IPS-20b (cell line): ENCODE data around the gene TUBB.

ENCODE experiments used
- H3K27ac ChIP-seq: one replicate; pipeline ENCODE4 v1.5.1; 2013; ENCODE audit warnings: low read length
- H3K27me3 ChIP-seq: 2 replicates; pipeline ENCODE4 v1.6.1; 2013; ENCODE audit warnings: mild to moderate bottlenecking, low read length, inconsistent platforms; ENCODE audit not compliant: insufficient read depth
- H3K36me3 ChIP-seq: 2 replicates; pipeline ENCODE4 v1.6.1; 2013; ENCODE audit warnings: low read depth, mild to moderate bottlenecking, inconsistent platforms, low read length, moderate library complexity; ENCODE audit not compliant: insufficient read depth
- H3K4me1 ChIP-seq: 2 replicates; pipeline ENCODE4 v1.6.1; 2013; ENCODE audit warnings: mild to moderate bottlenecking, control low read depth, inconsistent platforms, low read length, moderate library complexity; ENCODE audit not compliant: insufficient read depth
- H3K4me3 ChIP-seq: 2 replicates; pipeline ENCODE4 v1.5.1; 2013; ENCODE audit warnings: mild to moderate bottlenecking, low read length, inconsistent platforms
- H3K9ac ChIP-seq: 2 replicates; pipeline ENCODE4 v1.6.1; 2013; ENCODE audit warnings: low read depth, mild to moderate bottlenecking, inconsistent platforms, low read length, moderate library complexity
- H3K9me3 ChIP-seq: 2 replicates; pipeline ENCODE4 v1.6.1; 2013; ENCODE audit warnings: mild to moderate bottlenecking, low read depth, low read length, inconsistent platforms; ENCODE audit not compliant: insufficient read depth

Gene TUBB

GRCh38 chr6:30689985-30690384 lies 30.2 kb upstream of the TUBB start:
- Histone ChIP-seq H3K4me1 (peaks cover 23% of the 10 kb centered on the region), H3K4me3 (peak overlapping the region; percentile 92), H3K27me3 (no peaks in the 10 kb centered on the region), H3K27ac (peak overlapping the region; percentile 86), H3K36me3 (no peaks in the 10 kb centered on the region), H3K9ac (peak overlapping the region; percentile 87; the same call in 1 of the 2 replicates), H3K9me3 (no peaks in the 10 kb centered on the region)

- H3K9ac ChIP-seq = peak within 1 kb of the TSS; percentile 87; the same call in 1 of the 2 replicates
- H3K36me3 ChIP-seq = no peaks in the 10 kb centered on the region
- no peaks in the 10 kb centered on the region for H3K9me3 ChIP-seq
- peak within 1 kb of the TSS; percentile 86 for H3K27ac ChIP-seq
- H3K4me3 ChIP-seq = peak within 1 kb of the TSS; percentile 92
- H3K4me1 ChIP-seq = peaks cover 21% of the 10 kb centered on the region
- no peaks in the 10 kb centered on the region for H3K27me3 ChIP-seq
These were observed 29.5 kb upstream of the TUBB start, which contains the start of gene NRM for GRCh38 chr6:30690403-30691207. NRM (minus strand) TSS chr6:30690984; CDS start chr6:30690974, 10 bp downstream.

DNA sequence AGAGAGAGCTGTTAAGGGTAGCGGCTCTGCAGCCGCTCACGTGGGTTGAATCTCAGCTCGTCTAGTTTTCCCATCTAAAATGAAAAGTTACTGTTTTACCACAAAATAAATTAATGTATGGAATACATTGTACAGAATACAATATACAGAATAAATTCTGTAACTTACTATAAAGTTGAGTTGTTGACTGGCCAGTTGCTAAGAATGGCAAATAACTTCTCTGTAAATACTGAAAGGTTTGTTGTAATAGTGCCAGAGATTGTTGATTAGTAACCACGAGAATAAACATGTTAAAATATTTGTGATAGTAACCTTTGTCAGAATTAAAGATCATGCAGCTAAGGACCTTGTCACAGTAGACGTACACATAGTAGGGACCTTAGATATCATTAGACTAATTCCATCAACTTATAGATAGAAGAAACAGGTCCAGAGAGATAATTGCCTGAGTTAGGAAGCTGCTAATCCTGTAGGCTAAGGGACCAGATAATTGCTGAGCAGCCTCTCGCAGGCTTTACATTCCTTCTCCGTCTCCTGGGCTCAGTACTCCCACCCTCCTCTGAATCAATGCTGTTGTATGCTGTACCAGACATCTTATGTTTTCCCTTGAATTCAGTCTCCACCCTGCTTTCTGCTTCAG lies 28.8 kb upstream of the TUBB start:
- Histone ChIP-seq H3K27me3 (no peaks in the 10 kb centered on the region), H3K36me3 (no peaks in the 10 kb centered on the region), H3K9ac (peak overlapping the region; percentile 87; the same call in 1 of the 2 replicates), H3K4me3 (peak overlapping the region; percentile 92), H3K9me3 (no peaks in the 10 kb centered on the region), H3K4me1 (peaks cover 18% of the 10 kb centered on the region), H3K27ac (no peak overlapping the region)

- no peak overlapping the region for H3K4me3 ChIP-seq
- H3K9ac ChIP-seq = no peak overlapping the region
- H3K9me3 ChIP-seq = no peaks in the 10 kb centered on the region
- H3K27ac ChIP-seq = no peak overlapping the region
- peaks cover 17% of the 10 kb centered on the region for H3K36me3 ChIP-seq
- peaks cover 2% of the 10 kb centered on the region; the same call in 1 of the 2 replicates for H3K4me1 ChIP-seq
- no peaks in the 10 kb centered on the region for H3K27me3 ChIP-seq
These were observed 23.7 kb upstream of the TUBB start for GRCh38 chr6:30696432-30696831.

DNA sequence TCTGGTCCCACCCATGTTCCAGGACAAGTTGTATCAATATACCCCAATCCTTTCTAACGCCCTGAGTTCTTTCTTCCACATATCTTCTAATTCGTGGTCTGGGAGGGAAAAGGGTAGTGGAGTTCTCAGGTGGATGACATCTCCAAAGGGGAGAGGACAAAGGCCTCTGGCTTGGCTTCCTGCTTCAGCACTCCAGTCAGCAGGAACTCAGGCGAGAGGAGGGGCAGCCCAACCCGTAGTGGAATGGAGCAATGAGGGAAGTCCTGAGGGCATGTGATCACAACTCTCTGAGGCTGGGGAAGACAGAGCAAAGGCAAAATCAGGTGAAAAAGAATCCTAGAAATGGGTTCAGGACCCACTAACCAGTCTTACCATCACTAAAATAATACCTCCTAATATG lies 19.8 kb upstream of the TUBB start:
- Histone ChIP-seq H3K4me1 (no peaks in the 10 kb centered on the region), H3K9ac (no peak overlapping the region), H3K9me3 (no peaks in the 10 kb centered on the region), H3K36me3 (peaks cover 53% of the 10 kb centered on the region), H3K27me3 (no peaks in the 10 kb centered on the region), H3K4me3 (no peak overlapping the region), H3K27ac (no peak overlapping the region)

GRCh38 chr6:30703011-30703410 lies 17.1 kb upstream of the TUBB start:
- Histone ChIP-seq H3K4me3 (no peak overlapping the region), H3K36me3 (peaks cover 75% of the 10 kb centered on the region), H3K27me3 (no peaks in the 10 kb centered on the region), H3K27ac (no peak overlapping the region), H3K9me3 (no peaks in the 10 kb centered on the region), H3K4me1 (no peaks in the 10 kb centered on the region), H3K9ac (no peak overlapping the region)

DNA sequence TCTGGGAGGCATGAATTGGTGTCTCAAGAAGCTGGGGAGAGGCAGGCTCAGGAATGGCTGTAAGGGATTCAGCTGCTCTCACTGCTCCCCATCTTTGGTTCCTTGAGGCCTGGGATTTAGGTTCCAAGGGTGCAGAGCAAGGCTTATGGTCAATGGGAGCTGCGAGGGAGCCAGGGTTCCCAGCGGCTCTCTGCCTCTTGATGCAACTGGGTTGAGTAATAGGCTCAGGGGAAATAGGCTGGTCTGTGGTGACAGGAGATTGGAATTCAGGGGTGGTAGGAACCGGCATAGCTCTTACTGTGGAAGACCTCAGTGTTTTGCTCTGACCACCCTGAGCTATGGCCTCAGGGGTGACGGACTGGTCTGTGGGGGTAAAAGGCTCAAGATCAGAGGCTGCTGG lies 16.3 kb upstream of the TUBB start:
- H3K9me3 ChIP-seq = no peaks in the 10 kb centered on the region
- peaks cover 83% of the 10 kb centered on the region for H3K36me3 ChIP-seq
- H3K4me3 ChIP-seq = no peak overlapping the region
- no peaks in the 10 kb centered on the region for H3K4me1 ChIP-seq
- no peaks in the 10 kb centered on the region for H3K27me3 ChIP-seq
- H3K27ac ChIP-seq = no peak overlapping the region
- H3K9ac ChIP-seq = no peak overlapping the region

- Histone ChIP-seq H3K36me3 (peaks cover 84% of the 10 kb centered on the region), H3K27me3 (no peaks in the 10 kb centered on the region), H3K4me1 (no peaks in the 10 kb centered on the region), H3K27ac (no peak overlapping the region), H3K4me3 (no peak overlapping the region), H3K9me3 (no peaks in the 10 kb centered on the region), H3K9ac (no peak overlapping the region)
These were observed 14.5 kb upstream of the TUBB start for GRCh38 chr6:30705620-30706019.

GRCh38 chr6:30707281-30707850 lies 12.8 kb upstream of the TUBB start:
- Histone ChIP-seq H3K27me3 (no peaks in the 10 kb centered on the region), H3K4me3 (no peak overlapping the region), H3K27ac (no peak overlapping the region), H3K9ac (no peak overlapping the region), H3K9me3 (no peaks in the 10 kb centered on the region), H3K4me1 (no peaks in the 10 kb centered on the region), H3K36me3 (peaks cover 92% of the 10 kb centered on the region)

DNA sequence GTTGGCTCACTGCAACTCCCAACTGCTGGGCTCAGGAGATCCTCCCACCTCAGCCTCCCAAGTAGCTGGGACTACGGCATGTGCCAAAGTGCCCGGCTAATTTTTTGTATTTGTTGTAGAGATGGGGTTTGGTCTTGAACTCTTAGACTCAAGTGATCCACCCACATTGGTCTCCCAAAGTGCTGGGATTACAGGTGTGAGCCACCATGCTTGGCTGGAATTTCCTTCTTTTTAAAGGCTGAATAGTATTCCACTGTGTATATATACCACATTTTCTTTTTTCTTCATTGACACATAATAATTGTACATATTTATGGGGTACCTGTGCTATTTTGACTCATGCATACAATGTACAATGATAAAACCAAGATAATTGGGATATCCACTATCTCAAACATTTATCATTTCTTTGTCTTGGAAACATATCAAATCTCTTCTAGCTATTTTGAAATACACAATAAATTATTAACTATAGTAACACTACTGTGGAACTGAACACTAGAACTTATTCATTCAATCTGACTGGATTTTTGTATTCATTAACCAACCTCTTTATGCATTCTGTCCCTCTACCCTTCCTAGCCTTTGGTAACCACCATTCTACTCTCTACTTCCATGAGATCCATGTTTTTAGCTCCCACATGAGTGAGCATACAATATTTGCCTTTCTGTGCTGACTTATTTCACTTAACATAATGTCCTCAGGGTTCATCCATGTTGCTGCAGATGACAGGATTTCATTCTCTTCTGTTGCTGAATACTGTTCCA lies 10.9 kb upstream of the TUBB start:
- Histone ChIP-seq H3K27me3 (no peaks in the 10 kb centered on the region), H3K9ac (no peak overlapping the region), H3K36me3 (peaks cover 93% of the 10 kb centered on the region), H3K4me1 (no peaks in the 10 kb centered on the region), H3K27ac (no peak overlapping the region), H3K9me3 (no peaks in the 10 kb centered on the region), H3K4me3 (no peak overlapping the region)

DNA sequence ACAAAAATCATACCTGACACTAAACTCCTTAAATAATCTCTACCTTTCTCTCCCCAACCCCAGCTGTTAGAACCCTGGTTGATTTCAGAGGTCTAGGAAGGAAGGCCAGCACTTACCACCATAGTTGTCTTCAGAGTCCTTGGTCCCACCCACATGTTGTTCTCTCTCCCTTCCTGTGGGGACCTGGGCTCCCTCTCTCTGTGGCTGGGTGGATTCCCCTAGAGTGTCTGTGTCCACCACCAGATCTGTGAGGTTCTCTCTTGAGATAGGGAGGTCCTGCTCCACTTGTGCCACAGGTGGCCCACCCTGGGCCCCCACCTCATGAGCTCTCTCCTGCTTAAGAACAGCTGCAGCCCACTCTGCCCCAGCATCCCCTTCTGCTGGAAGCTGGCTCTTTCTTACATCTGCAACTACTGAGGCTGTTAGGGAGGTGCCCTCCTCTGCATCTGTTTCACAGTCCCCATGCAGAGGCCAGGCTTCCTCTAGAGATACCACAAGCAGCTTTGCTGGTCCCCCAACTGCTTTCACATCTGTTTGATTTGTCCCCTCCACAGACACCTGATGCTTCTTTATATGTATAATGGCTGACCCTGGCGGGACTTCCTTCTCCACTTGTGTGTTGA lies 8.3 kb upstream of the TUBB start:
- no peak overlapping the region for H3K27ac ChIP-seq
- H3K9me3 ChIP-seq = no peaks in the 10 kb centered on the region
- H3K36me3 ChIP-seq = peaks cover 80% of the 10 kb centered on the region

More for the DNA sequence above, 8.3 kb upstream of the TUBB start:
- Histone ChIP-seq H3K4me3 (no peak overlapping the region), H3K27me3 (no peaks in the 10 kb centered on the region), H3K9ac (no peak overlapping the region), H3K4me1 (peaks cover 2% of the 10 kb centered on the region; the same call in 1 of the 2 replicates)
